ENCODE results near the gene FIBP. TPM values are rescaled to one million over a fixed set of nuclear protein-coding genes. Genes with fewer than 3 reads are reported as not detected.
A peak's percentile ranks its signal among the peaks of the same experiment; 100 is the strongest.

FIBP gene
- total RNA-seq, 2 donors from 2014 or later, result 37.8 to 44.3 TPM

- intact Hi-C loops (cut with DNase I), result no loop called here
- DNase-seq (no peak), ATAC-seq (no peak)
Observed at GRCh38 chr11:65863889-65864705, 24.2 kb downstream of the FIBP start.

GRCh38 chr11:65862941-65863888 lies 25.1 kb downstream of the FIBP start:
- no peak for DNase-seq
- intact Hi-C loops (cut with DNase I), result no loop called here

DNA sequence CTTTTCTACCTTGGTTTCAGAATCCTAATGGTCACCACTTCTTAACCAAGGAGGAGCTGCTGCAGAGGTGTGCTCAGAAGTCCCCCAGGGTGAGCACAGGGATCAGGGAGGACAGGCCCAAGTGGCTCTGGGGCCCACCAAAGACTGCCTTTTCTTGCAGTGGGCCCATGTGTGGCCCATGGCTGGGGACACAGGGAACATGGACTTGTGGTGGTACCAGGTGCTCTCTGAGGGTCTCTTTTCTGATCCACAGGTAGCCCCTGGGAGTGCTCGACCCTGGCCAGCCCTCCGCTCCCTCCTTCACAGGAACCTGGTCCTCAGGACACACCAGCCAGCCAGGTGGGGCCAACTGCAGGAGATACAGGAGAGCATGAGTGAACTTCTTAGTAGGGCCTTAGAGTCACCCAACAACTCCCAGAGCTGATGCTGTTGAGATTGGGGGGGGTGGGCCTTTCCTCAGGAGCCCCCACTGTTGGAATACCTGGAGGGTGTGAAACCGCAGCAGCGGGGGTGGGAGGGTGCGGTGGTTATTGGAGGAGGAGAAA lies 26.0 kb downstream of the FIBP start:
- DNase-seq, result no peak
- ATAC-seq, result no peak
- intact Hi-C loops (cut with DNase I), result no loop called here

More at GRCh38 chr11:65862941-65863888, 25.1 kb downstream of the FIBP start:
- ATAC-seq, result no peak

GRCh38 chr11:65861533-65862183 lies 26.6 kb downstream of the FIBP start:
- DNase-seq, result peak; percentile 17
- intact Hi-C loops (cut with DNase I), result no loop called here
- ATAC-seq, result no peak

DNA sequence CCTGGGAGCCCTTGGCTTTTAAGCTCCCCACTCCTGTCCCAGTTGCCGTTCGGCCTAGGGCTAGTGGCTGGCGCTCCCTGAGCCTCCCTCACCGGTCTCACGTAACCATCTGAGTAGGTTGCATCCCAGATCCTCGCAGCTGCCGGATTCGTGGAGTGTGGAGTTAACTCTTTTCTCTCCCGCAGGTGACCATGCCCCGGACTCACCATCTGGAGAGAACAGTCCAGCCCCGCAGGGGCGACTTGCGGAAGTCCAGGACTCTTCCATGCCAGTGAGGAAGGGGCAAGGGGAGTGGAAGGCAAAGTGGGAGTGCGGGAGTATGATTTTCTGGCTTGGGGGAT lies 27.1 kb downstream of the FIBP start:
- DNase-seq (peak; percentile 28), ATAC-seq (no peak)
- intact Hi-C loops (cut with DNase I), result no loop called here

DNA sequence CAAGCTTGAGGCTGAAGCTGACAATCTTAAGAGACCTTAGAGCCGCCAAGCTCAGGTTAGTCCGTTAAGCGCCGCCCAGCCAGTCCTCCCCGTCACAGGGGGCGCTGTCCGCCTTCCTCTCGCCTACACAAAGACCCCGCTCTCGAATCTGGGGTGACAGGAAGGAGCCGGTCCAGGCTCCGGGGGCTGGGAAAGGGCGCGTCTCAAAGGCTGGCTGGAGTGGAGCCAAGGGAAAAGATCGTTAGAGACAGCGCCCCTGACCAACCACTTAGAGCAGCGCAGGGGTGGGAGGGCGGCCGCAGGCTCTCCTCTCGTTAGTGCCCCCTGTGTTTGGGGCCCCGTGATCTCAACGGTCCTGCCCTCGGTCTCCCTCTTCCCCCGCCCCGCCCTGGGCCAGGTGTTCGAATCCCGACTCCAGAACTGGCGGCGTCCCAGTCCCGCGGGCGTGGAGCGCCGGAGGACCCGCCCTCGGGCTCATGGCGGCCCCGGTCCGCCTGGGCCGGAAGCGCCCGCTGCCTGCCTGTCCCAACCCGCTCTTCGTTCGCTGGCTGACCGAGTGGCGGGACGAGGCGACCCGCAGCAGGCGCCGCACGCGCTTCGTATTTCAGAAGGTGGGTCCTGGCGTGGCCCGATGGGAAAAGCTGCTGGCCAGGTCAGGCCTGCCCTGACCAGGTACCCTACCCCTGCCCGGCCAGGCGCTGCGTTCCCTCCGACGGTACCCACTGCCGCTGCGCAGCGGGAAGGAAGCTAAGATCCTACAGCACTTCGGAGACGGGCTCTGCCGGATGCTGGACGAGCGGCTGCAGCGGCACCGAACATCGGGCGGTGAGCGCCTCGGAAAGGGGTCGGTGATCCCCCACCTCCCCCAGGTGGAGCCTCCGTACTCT lies 27.8 kb downstream of the FIBP start, which contains the start of gene MUS81:
MUS81 (plus strand) TSS at position 156 of the 887 bp plus-strand sequence; CDS start at position 477, 321 bp downstream.
- peak; percentile 98 for DNase-seq
- intact Hi-C loops (cut with DNase I), result loop anchor here in 1 of 2 donors (1.0 kb wide), 1 partner anchor 13 kb away; no protein-coding TSS in a partner anchor
- ATAC-seq, result peak; percentile 67 to 72

- intact Hi-C loops (cut with DNase I), result loop anchor here in 1 of 2 donors (1.0 kb wide), 1 partner anchor 13 kb away; no protein-coding TSS in a partner anchor
- DNase-seq, result no peak
- no peak for ATAC-seq
Observed at GRCh38 chr11:65859812-65860277, 28.4 kb downstream of the FIBP start.

DNA sequence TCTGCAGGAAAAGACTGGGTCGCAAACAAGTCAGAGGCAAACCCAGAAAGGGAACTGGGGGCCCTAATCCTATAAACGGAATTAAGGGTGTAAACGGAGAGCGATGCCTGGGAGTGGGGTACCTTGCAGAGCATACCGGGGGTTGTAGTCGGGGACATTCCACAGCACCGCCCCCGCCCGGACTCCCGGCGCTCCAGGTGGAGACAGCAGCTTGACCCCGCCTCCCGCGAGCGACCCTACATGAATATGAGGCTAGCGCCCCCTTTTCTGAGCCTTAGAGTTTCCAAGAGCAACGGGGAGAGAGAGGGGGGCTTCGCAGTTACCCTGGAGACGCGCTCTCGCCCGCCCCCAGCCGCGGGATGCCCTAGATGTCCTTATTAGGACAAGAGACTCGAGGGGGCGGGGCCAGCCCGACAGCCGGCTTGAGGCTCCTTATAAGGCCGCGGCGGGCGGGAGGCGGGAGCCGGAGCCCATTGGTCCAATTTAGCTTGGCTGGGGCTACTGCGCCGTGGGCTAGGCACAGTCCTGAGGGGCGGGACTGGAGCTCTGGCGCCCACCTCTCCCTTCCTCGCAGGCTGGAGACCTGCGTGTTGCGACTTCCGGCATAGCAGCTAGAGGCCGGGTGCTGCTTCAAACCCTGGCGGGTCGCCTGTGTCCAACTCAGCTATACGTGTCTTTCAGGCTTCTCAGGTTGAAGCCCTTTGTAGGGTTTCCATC lies 29.0 kb downstream of the FIBP start:
- intact Hi-C loops (cut with DNase I), result no loop called here
- DNase-seq, result peak; percentile 100
- peak; percentile 76 to 82 for ATAC-seq

DNA sequence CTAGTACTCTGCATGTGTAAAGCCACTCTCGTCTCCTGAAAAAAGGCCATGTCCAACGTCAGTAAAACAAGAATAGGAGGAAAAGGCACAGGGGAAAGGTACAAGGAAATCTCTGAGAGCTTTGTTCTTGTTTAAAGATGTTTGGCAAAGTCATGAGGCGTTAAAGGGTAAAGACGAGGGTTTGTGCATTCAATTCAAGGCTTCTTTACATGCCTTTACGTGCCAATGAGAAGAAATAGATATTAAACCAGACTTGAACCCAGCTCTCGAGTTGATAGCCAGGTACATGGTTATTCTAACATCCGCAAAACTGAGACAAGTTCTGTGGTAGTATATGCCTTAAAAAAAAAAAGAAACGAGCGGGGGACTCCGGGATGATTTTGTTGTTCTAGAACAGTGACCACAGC lies 29.6 kb downstream of the FIBP start:
- intact Hi-C loops (cut with DNase I), result no loop called here

GRCh38 chr11:65857853-65858680 lies 30.2 kb downstream of the FIBP start, which contains the start of gene CFL1:
TSS of gene CFL1 (minus strand) at chr11:65858180. CDS start at chr11:65858099, 81 bp downstream.
- ATAC-seq, result peak; percentile 76
- intact Hi-C loops (cut with DNase I), result no loop called here
- peak; percentile 100 for DNase-seq

More for the DNA sequence above, 29.6 kb downstream of the FIBP start:
- DNase-seq (no peak), ATAC-seq (no peak)

DNA sequence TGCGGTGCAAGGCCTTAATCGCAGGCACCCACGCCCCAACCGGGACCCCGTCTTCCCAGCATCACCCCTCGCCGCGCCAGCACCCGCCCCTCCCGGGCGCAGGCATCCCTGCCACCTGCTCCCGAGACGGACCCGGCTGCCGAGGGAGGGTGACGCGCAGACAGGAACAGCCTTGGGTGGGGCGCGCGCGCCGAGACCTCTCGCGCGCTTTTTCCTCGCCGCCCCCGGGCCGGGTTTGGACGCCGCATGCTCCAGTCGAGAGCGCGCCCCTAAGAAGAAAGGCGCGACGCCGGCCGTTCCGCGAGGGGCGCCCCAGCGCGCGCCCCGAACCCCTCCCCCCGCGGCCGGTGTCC lies 30.8 kb downstream of the FIBP start:
- ATAC-seq (peak in 1 of 2 donors; percentile 0), DNase-seq (peak; percentile 67)
- intact Hi-C loops (cut with DNase I), result no loop called here

GRCh38 chr11:65856689-65857499 lies 31.4 kb downstream of the FIBP start:
- DNase-seq, result peak; percentile 90
- peak; percentile 36 to 41 for ATAC-seq
- intact Hi-C loops (cut with DNase I), result no loop called here

DNA sequence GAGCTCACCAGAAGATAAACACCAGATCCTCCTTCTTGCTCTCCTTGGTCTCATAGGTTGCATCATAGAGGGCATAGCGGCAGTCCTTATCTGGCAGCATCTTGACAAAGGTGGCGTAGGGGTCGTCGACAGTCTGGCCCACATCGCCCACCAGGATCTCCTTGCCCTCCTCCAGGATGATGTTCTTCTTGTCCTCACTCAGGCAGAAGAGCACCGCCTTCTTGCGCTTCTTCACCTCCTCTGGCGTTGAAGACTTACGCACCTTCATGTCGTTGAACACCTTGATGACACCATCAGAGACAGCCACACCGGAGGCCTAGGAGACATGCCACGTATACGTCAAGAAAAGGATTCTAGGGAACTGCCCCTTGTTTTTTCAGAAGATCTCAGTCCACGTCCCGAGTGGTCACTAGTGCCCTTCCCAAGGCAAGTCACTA lies 32.3 kb downstream of the FIBP start:
- intact Hi-C loops (cut with DNase I), result no loop called here
- no peak for ATAC-seq
- no peak for DNase-seq

DNA sequence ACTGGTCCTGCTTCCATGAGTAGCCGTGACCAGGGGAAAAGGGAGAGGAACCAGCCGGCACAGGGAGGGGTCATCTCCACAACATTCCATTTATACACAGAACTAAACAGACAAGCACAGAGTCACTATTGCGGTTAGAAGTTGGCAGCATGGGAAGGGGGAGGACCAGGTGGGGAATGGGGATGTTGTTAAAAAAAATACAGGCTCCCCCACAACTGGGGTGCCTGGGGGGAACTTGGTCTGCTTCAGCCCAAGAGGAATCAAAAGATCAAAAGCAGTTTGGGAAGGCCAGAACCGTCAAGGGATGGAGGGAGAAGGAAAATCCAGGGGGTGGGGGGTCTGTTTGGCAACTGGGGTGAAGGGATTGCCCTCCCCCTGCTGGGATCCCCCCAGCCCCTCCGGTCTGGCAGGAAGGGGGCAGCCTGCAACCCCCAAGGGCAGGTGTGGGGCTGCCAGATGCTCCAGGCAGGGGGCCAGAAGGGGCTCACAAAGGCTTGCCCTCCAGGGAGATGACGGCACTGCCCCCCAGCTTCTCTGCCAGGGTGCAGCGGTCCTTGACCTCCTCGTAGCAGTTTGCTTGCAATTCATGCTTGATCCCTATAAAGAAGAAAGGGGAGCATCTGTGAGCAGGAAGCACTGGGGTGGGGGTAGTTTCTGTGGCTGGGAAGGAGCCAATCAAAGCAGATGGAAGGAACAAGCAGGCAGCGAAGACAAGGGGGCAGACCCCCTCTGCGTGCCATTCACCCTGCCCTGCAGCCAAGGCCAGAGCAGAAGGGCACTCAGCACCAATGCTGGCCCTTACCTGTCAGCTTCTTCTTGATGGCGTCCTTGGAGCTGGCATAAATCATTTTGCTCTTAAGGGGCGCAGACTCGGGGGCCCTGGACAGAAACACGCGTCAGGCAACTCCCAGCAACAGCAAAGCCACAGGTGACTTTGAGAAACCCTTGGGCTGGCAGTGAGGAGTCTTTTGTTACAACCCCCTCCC lies 33.1 kb downstream of the FIBP start:
- no peak for ATAC-seq
- DNase-seq, result no peak
- intact Hi-C loops (cut with DNase I), result no loop called here
